ENCODE results near the gene WDR90.

Gene WDR90

DNA sequence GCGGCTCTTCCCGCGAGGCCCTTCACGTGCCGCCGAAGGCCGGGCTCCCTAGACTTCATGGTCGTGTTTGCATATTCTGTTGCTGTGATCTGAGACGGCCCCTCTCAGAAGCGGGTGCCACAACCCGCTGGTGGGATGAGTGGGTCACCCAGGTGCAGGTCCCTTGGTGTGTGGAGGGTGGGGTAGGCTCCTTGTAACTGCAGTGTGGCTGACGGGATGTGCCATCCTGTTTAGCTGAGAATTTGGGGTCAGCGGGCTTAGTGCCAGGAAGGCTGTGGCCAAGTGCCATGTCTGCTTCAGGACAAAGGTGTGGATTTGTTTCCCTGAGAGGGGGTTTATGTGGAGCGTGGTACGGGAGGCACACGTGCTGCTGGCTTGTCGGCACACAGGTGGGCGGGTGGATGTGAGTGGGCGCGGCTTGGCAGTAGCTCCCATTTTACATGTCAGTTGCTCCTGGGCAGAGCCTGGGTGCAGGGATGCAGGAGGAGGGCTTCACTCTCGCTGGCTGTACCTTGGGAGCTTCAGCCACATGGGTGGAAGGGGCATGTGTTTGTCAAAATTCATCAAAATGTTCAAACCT, 27.5 kb upstream of the WDR90 start:
- Mint-ChIP-seq H3K4me3 (no peak overlapping the region), H3K27me3 (ENCODE audit: low read depth) (no peaks in the 10 kb centered on the region), H3K27ac (no peak overlapping the region), H3K4me1 (ENCODE audit: low read depth) (no peaks in the 10 kb centered on the region), H3K36me3 (ENCODE audit: low read depth) (no peaks in the 10 kb centered on the region), H3K9me3 (no peaks in the 10 kb centered on the region)

DNA sequence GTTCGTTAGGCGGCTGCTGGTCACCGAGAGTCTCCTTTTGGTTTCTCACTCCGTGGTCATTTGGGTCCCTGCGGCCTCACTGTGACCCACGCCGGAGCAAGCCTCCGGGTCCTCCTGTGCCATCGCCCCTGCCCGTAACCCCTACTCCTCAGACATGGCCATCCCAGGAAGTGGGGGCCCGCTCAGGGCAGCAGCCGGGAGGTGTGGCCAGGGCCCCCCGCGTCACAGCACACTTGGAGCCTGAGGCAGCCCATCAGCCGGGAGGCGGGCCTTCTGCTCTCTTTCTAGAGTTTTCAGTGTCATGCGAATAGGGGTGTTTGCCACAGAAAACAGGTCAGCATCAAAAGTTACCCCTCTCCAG, 26.3 kb upstream of the WDR90 start:
- Mint-ChIP-seq H3K27ac (no peak overlapping the region), H3K27me3 (ENCODE audit: low read depth) (no peaks in the 10 kb centered on the region), H3K36me3 (ENCODE audit: low read depth) (no peaks in the 10 kb centered on the region), H3K4me1 (ENCODE audit: low read depth) (no peaks in the 10 kb centered on the region), H3K9me3 (no peaks in the 10 kb centered on the region), H3K4me3 (no peak overlapping the region)

DNA sequence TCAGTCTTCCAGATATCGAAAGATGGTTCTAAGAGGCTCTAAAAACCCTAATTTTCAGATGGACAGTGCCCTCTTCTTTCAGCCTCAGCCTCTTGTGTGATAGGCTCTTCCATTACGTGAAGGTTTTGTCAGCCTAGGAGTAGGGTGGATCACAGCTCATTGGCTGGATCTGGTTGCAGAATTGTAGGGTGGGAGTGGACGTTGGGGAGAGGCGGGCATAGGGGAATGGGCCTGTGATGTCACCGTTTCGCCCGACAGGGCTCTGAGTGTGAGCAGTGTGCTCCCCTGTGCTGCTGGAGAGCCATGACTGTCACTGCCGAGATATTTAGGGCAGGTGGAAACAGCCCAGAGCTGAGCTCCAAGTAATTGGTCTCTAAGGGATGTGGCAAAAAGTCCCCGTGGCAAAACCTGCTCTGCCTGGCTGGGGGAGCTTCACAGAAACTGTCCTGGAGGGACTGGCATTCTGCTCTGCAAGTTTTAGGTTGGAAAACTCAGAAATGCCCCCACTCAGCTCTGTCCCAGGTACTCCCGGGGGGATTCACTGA, 24.6 kb upstream of the WDR90 start:
- Mint-ChIP-seq H3K27me3 (ENCODE audit: low read depth) (no peaks in the 10 kb centered on the region), H3K27ac (no peak overlapping the region), H3K36me3 (ENCODE audit: low read depth) (no peaks in the 10 kb centered on the region), H3K4me1 (ENCODE audit: low read depth) (no peaks in the 10 kb centered on the region), H3K9me3 (no peaks in the 10 kb centered on the region), H3K4me3 (no peak overlapping the region)

DNA sequence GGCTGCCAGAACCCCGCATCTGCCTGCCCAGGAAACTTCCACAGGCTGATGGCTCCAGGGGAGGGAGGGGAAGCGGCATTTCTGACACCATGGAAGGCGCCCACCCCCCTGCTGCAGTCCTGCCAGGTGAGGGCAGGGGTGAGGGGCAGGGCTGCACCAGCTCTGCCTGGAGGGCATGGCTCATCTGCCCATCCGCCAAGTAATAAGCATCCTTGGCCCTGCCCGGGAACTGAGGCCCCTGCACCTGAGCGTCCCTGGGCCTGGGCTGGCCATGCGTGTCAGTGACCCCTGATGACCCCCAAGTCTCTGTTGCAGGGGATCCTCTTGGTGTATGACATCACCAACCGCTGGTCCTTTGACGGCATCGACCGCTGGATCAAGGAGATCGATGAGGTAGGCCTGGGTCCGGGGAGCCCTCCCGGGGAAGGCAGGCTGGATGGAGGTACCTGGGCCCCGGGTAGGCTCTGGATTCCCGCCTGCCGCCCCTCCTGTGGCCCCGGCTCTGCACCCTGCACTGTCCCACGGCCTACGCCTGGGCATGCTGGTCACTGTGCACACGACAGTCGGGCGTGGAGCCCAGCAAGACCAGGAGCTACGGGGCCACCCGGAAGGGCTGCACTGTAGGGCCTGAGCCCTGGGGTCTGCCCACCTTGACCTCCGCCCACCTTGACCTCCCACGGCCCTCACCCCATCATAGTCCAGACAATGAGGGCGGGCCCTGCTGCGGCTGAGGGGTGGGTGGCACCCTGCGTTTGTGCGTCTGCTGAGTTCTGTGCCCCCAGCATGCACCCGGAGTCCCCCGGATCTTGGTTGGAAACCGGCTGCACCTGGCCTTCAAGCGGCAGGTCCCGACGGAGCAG, 23.8 kb upstream of the WDR90 start:
- no peaks in the 10 kb centered on the region for H3K4me1 Mint-ChIP-seq (ENCODE audit: low read depth)
- no peaks in the 10 kb centered on the region for H3K9me3 Mint-ChIP-seq
- H3K4me3 Mint-ChIP-seq = no peak overlapping the region
- H3K27ac Mint-ChIP-seq = no peak overlapping the region
- no peaks in the 10 kb centered on the region for H3K27me3 Mint-ChIP-seq (ENCODE audit: low read depth)
- no peaks in the 10 kb centered on the region for H3K36me3 Mint-ChIP-seq (ENCODE audit: low read depth)

DNA sequence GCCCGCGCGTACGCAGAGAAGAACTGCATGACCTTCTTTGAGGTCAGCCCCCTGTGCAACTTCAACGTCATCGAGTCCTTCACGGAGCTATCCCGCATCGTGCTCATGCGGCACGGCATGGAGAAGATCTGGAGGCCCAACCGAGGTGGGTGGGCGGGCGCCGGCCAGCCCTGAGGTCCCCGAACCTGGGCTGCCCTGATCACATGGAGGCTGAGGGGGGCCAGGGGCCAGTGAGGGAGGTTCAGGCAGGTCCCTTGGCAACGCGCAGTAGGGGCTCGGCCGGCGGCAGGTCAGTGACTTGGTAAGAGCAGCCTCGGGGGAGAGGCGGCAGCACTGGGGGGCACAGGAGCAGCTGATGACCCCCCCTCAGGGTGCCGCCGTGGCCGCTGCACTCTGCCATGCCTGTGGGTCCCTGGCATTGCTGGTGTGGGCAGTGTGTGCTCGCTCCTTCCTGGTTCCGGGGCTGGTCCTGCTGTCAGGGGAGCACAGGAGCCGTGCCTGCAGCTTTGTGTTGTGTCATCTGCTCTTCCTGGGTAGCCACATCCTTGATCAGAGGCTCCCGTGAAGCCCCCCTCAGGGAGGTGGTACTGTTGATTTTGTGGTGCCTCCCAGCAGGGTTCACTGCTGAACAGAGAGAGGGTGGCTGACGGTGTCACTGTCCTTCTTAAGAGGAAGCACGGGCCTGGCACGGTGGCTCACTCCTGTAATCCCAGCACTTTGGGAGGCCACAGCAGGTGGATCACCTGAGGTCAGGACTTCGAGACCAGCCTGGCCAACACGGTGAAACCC, 23.0 kb upstream of the WDR90 start:
- Mint-ChIP-seq H3K9me3 (no peaks in the 10 kb centered on the region), H3K36me3 (ENCODE audit: low read depth) (no peaks in the 10 kb centered on the region)

DNA sequence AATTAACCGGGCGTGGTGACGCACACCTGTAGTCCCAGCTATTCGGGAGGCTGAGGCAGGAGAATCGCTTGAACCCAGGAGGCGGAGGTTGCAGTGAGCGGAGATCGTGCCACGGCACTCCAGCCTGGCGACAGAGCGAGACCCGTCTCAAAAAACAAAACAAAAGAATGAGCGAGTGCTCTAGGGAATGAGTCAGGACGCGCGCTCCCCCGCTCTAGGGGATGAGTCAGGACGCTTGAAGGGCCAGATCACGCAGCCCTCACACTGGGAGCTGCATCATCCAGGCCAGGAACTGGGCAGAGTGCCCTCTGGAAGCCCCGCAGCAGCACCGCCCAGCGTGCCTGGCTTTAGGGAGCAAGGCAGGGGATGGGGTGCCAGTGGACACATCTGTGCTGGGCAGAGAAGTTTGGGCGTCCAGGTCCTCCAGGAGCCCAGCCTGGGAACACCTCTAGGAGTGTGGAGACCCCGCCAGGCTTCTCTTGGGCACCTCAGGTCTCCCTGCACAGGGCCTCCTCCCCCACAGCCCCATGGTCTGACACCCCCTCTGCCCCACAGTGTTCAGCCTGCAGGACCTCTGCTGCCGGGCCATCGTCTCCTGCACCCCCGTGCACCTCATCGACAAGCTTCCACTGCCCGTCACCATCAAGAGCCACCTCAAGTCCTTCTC, 22.2 kb upstream of the WDR90 start:
- Mint-ChIP-seq H3K36me3 (ENCODE audit: low read depth) (no peaks in the 10 kb centered on the region), H3K9me3 (no peaks in the 10 kb centered on the region), H3K4me1 (ENCODE audit: low read depth) (no peaks in the 10 kb centered on the region), H3K27ac (no peak overlapping the region), H3K4me3 (no peak overlapping the region), H3K27me3 (ENCODE audit: low read depth) (no peaks in the 10 kb centered on the region)

More for the DNA sequence above, 23.0 kb upstream of the WDR90 start:
- Mint-ChIP-seq H3K4me3 (no peak overlapping the region), H3K27ac (no peak overlapping the region), H3K4me1 (ENCODE audit: low read depth) (no peaks in the 10 kb centered on the region), H3K27me3 (ENCODE audit: low read depth) (no peaks in the 10 kb centered on the region)

DNA sequence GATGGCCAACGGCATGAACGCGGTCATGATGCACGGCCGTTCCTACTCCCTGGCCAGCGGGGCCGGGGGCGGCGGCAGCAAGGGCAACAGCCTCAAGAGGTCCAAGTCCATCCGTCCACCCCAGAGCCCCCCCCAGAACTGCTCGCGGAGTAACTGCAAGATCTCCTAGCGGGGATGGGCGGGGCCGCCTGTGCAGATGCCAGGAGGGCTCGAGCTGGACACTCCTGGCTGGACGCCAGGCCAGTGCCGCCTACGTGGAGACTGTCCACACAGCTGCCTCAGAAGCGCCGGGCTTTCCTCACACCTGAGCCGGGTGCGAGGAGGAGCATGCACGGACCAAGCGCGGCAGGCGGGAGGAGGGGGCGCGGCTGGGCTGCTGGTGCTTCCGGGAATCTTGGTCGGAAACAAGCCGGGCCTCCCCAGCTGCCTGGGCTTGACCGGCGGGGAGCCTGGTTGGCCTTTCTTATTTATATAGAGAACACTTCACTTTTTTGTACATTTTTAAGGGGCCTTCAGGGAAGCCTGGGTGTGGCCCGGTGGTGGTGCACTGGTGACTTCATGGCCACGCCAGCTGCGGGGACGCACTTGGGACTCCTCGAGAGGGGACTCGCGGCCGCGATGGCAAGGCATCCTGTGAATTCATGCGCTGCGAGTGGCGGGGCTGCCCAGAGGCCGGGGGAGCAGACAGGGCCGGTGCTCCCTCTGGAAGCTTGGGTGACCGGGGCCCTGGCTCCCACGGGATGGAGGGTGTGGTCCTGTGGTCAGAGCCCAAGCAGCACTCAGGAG, 21.5 kb upstream of the WDR90 start:
- Mint-ChIP-seq H3K4me3 (no peak overlapping the region), H3K4me1 (ENCODE audit: low read depth) (peaks cover 1% of the 10 kb centered on the region)

DNA sequence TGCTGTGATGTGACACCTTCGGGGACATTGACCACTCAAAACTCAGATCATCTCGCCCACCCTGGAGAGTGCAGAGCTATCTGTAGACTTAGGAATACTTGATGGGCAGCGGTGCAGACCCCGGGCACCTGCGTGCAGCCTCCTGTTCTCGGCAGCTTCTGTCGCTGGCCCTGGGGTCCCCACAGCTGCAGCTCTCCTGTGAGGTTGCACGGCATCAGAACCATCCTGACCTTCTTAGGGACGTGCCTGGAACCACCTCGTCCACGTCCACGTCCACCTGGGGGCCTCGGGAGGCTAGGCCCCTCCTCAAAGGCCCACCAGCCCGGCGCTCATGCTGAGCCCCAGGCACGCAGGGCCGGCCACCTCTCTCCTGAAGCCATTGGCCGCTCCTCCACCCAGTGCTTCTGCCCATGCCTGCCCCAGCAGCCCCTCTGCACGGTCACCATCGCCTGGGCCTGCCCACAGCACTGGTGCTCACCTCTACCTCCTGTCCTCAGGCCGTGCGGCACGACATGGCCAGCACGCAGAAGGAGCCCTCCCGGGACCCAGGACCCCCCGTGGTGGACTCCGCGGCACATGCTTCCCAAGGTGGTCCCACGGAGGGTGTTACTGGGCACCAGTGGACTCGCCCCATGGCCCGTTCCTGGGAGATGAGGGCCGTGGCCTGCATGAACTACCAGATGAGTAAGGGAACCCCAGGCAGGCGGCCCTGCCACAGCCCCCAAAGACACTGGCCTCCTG, 20.7 kb upstream of the WDR90 start:
- H3K4me3 Mint-ChIP-seq = no peak overlapping the region
- no peak overlapping the region for H3K27ac Mint-ChIP-seq
- peaks cover 1% of the 10 kb centered on the region for H3K4me1 Mint-ChIP-seq (ENCODE audit: low read depth)
- no peaks in the 10 kb centered on the region for H3K36me3 Mint-ChIP-seq (ENCODE audit: low read depth)
- no peaks in the 10 kb centered on the region for H3K9me3 Mint-ChIP-seq
- no peaks in the 10 kb centered on the region for H3K27me3 Mint-ChIP-seq (ENCODE audit: low read depth)

More for the DNA sequence above, 21.5 kb upstream of the WDR90 start:
- no peaks in the 10 kb centered on the region for H3K36me3 Mint-ChIP-seq (ENCODE audit: low read depth)
- no peak overlapping the region for H3K27ac Mint-ChIP-seq
- H3K9me3 Mint-ChIP-seq = no peaks in the 10 kb centered on the region
- no peaks in the 10 kb centered on the region for H3K27me3 Mint-ChIP-seq (ENCODE audit: low read depth)

DNA sequence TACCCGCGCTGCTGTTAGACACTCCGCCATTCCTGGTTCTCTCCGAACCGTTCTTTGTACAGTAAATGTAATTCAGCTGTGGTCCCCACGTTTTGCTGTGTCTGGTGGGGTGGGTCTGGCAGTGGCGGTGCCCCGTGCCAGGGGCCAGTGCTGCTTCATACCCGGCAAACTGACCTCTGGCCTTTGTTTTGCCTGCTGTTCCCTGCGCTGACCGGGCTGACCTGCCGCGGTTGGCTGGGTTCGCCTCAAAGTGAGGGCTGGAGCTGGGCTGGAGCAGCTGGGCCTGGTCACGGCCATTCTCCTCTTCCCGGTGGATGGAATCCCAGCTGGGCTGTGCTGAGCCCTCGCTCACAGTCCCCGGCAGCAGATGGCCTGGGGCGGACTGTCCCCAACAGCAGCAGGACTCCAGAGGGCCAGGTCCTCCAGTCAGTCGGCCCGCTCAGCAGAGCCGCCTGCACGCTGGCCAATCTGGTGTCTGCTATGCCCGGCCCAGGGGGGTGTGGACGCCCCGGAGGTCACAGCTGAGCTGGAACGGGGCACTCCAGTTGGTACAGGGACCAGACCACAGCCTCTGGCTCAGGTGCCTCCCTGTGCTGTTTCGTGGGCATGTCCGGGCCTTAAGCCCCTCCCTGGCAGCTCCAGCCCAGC, 19.9 kb upstream of the WDR90 start:
- Mint-ChIP-seq H3K27ac (no peak overlapping the region), H3K4me3 (no peak overlapping the region), H3K36me3 (ENCODE audit: low read depth) (no peaks in the 10 kb centered on the region), H3K27me3 (ENCODE audit: low read depth) (no peaks in the 10 kb centered on the region), H3K9me3 (no peaks in the 10 kb centered on the region), H3K4me1 (ENCODE audit: low read depth) (peaks cover 1% of the 10 kb centered on the region)

DNA sequence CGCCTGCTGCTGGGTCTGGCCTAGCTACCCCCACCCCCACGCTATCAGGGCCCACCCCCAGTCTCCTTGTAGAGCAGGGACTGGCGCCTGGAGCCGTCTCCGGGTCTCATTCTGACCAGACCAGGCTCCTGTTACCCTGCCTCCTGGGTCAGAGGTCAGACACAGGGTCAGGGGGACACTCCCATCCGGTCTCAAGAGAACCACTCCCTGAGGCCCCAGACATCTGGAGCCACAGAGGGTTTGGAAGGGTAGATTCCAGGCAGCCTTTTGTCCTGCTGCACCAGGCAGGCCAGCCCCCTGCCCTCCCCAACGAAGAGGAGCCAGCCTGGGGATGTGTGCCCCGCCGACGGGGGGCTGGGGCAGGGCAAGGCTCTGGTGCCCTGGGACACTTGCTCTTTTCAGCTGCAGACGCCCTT, 19.3 kb upstream of the WDR90 start:
- Mint-ChIP-seq H3K27ac (no peak overlapping the region), H3K4me3 (no peak overlapping the region), H3K27me3 (ENCODE audit: low read depth) (no peaks in the 10 kb centered on the region), H3K36me3 (ENCODE audit: low read depth) (no peaks in the 10 kb centered on the region), H3K4me1 (ENCODE audit: low read depth) (peaks cover 2% of the 10 kb centered on the region), H3K9me3 (no peaks in the 10 kb centered on the region)

DNA sequence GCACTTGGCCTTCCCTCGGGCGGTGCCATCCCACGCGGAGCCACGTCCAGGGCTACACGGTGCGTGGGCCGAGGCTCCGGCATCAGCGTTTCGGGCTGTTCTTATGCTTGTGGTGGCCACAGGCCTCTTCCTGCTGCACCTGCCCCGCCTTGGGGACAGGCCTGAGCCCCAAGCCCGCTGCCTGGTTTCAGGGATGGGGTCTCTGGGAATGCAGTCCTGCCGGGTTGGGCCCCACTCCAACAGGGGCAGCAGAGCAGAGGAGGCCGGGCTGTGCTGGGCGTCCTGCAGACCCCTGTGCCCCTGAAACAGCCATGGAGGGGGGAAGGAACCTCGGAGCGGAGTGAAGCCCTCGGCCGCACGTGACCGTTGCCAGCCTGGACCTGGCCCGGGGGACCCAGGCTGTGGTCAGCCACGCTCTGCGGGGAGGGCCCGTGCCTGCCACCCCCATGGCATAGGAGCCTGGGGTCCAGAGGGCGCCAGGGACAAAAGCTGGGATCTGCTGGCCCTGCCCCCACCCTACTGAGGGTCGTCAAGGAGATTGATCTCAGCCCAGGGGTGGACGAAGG, 18.8 kb upstream of the WDR90 start:
- H3K36me3 Mint-ChIP-seq (ENCODE audit: low read depth) = no peaks in the 10 kb centered on the region
- H3K27ac Mint-ChIP-seq = no peak overlapping the region
- no peak overlapping the region for H3K4me3 Mint-ChIP-seq
- peaks cover 3% of the 10 kb centered on the region for H3K4me1 Mint-ChIP-seq (ENCODE audit: low read depth)
- H3K9me3 Mint-ChIP-seq = no peaks in the 10 kb centered on the region
- H3K27me3 Mint-ChIP-seq (ENCODE audit: low read depth) = no peaks in the 10 kb centered on the region

DNA sequence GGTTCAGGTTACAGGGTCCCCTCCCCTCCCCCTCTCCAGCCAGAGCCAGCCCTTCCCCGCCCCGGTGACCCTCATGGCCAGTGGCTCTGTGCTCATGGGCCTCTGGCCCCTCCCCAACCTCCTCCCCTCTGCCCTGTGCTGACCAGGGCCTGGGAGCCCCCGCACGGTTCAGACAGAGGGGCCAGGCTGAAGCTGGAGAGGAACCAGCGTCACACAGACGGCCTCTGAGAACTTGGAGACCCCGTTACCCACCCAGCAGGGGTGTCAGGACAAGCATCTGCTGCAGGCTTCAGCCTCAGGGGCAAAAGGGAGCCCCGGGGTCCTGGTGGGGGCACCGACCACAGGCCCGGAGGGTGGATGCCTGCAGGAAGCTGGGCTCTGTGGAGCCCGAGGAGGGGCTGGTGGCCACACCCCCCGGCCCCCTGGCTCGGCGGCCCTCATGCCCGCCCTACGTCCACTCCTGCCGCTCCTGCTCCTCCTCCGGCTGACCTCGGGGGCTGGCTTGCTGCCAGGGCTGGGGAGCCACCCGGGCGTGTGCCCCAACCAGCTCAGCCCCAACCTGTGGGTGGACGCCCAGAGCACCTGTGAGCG, 18.3 kb upstream of the WDR90 start, which contains the start of gene WFIKKN1:
WFIKKN1 (plus strand) TSS at position 171 of the 591 bp plus-strand sequence; CDS start at position 440, 269 bp downstream.
- Mint-ChIP-seq H3K4me3 (no peak within 1 kb of the TSS), H3K27ac (no peak within 1 kb of the TSS), H3K27me3 (ENCODE audit: low read depth) (no peaks in the 10 kb centered on the region), H3K36me3 (ENCODE audit: low read depth) (no peaks in the 10 kb centered on the region), H3K4me1 (ENCODE audit: low read depth) (peaks cover 3% of the 10 kb centered on the region), H3K9me3 (no peaks in the 10 kb centered on the region)

Data from T-helper 1 cell treated with Interleukin-12 subunit alpha and Interleukin-12 subunit beta and Interleukin-4 antibody, amounts not matched to agents 30 μg/mL and 1 μg/mL, for 36 hours (primary cell).